B cell (primary cell): ENCODE data around the gene SUPV3L1. TPM values are rescaled to one million over a fixed set of nuclear protein-coding genes. Genes with fewer than 3 reads are reported as not detected.

Experiments
- ATAC-seq: fragments of 200-7000 bp; cut with Tn5 transposase; one replicate; pipeline ENCODE4 v1.10.0; 2021; ENCODE audit warnings: low read depth, mild to moderate bottlenecking, moderate number of reproducible peaks, moderate library complexity
- CTCF ChIA-PET: fragments of 350-600 bp; sonication (Branson Sonifier 250); formaldehyde crosslinking; loops from one replicate; lab custom pipeline; 2021; ENCODE audit warnings: antibody characterized with exemption, inconsistent platforms; lab: Charles Lee
- POLR2A ChIA-PET: fragments of 350-600 bp; sonication (Branson Sonifier 250); formaldehyde crosslinking; loops from one replicate; lab custom pipeline; 2021; ENCODE audit warnings: antibody characterized with exemption; lab: Charles Lee
- DNase-seq: peaks from one replicate; pipeline ENCODE4 v3.0.0; 2013
- H2AFZ ChIP-seq: 2 replicates; pipeline ENCODE4 v1.6.1; 2012; ENCODE audit warnings: mild to moderate bottlenecking, low read depth, low read length; ENCODE audit not compliant: insufficient read depth, poor library complexity, severe bottlenecking
- H3K27ac ChIP-seq, 2 donors: 1 replicate in 1 of 2; 2 replicates in 1 of 2; pipeline ENCODE4 v1.5.1; 2012 to 2013; ENCODE audit warnings: low read length in 2 of 2, mild to moderate bottlenecking in 2 of 2, moderate library complexity in 1 of 2
- H3K27me3 ChIP-seq, 4 experiments: fragments of 200-600 bp in 1 of 4; sonication (generic) in 1 of 4; replicated peaks in 1 of 4; 1 replicate in 2 of 4; 2 replicates in 2 of 4; pipeline versions ENCODE4 v1.6.1 to v1.7.0; 2013 to 2016; ENCODE audit warnings: low read length in 3 of 4, mild to moderate bottlenecking in 2 of 4, mixed read lengths in 1 of 4, moderate library complexity in 1 of 4; ENCODE audit not compliant: insufficient read depth in 4 of 4, control insufficient read depth in 3 of 4; ENCODE audit errors: control extremely low read depth in 1 of 4
- H3K36me3 ChIP-seq, 2 experiments: replicated peaks in 1 of 2; 1 replicate in 1 of 2; 2 replicates in 1 of 2; pipeline versions ENCODE4 v1.6.1 to v1.7.1; 2013; ENCODE audit warnings: low read length in 1 of 2; ENCODE audit not compliant: insufficient read depth in 2 of 2, control insufficient read depth in 1 of 2; ENCODE audit errors: control extremely low read depth in 1 of 2, extremely low read depth in 1 of 2
- H3K4me1 ChIP-seq, 2 donors: fragments of 200-600 bp in 1 of 2; sonication (generic) in 1 of 2; 1 replicate in 1 of 2; 2 replicates in 1 of 2; pipeline versions ENCODE4 v1.5.1 to v1.6.1; 2013 to 2017; ENCODE audit warnings: low read length in 2 of 2; ENCODE audit not compliant: control insufficient read depth in 2 of 2, insufficient read depth in 2 of 2
- H3K4me2 ChIP-seq: replicated peaks from 2 replicates; pipeline ENCODE3; 2012; ENCODE audit warnings: mild to moderate bottlenecking, low read depth, low read length; ENCODE audit not compliant: poor library complexity, severe bottlenecking
- H3K4me3 ChIP-seq, 5 experiments: fragments of 200-600 bp in 1 of 5; sonication (generic) in 1 of 5; 1 replicate in 3 of 5; 2 replicates in 2 of 5; pipeline versions ENCODE4 v1.5.1 to v1.7.0; 2011 to 2016; ENCODE audit warnings: low read length in 4 of 5, mild to moderate bottlenecking in 4 of 5, low read depth in 2 of 5, control low read depth in 1 of 5, moderate library complexity in 1 of 5; ENCODE audit not compliant: insufficient read depth in 1 of 5; ENCODE audit errors: control extremely low read depth in 1 of 5, extremely low read depth in 1 of 5
- H3K79me2 ChIP-seq: fragments of 200-600 bp; sonication (generic); one replicate; pipeline ENCODE4 v1.6.0; 2016; ENCODE audit warnings: low read length; ENCODE audit not compliant: control insufficient read depth, insufficient read depth
- H3K9ac ChIP-seq: fragments of 200-600 bp; sonication (generic); 2 replicates; pipeline ENCODE4 v1.6.1; 2017; ENCODE audit warnings: mild to moderate bottlenecking, low read length, moderate library complexity
- H3K9me3 ChIP-seq, 3 donors: one replicate each; pipeline versions ENCODE4 v1.6.1 to v1.7.1; 2013; ENCODE audit warnings: low read length in 2 of 3; ENCODE audit not compliant: control insufficient read depth in 2 of 3, insufficient read depth in 1 of 3; ENCODE audit errors: control extremely low read depth in 1 of 3
- H4K20me1 ChIP-seq: 2 replicates; pipeline ENCODE4 v1.6.0; 2012; ENCODE audit warnings: mild to moderate bottlenecking, low read length; ENCODE audit not compliant: insufficient read depth, control insufficient read depth, poor library complexity, severe bottlenecking
- H3K27ac Mint-ChIP-seq: one replicate; pipeline ENCODE4 v1.8.0; 2021; ENCODE audit warnings: mixed read lengths
- H3K27me3 Mint-ChIP-seq: one replicate; pipeline ENCODE4 v1.8.0; 2021; ENCODE audit warnings: mixed read lengths
- H3K4me1 Mint-ChIP-seq: one replicate; pipeline ENCODE4 v1.8.0; 2021; ENCODE audit warnings: mixed read lengths
- H3K4me3 Mint-ChIP-seq: one replicate; pipeline ENCODE4 v1.8.0; 2021; ENCODE audit warnings: mixed read lengths
- H3K9me3 Mint-ChIP-seq: one replicate; pipeline ENCODE4 v1.8.0; 2022; ENCODE audit warnings: mixed read lengths; ENCODE audit not compliant: insufficient read depth
- CTCF ChIP-seq: fragments of 200-600 bp; IDR thresholded peaks from one replicate; pipeline ENCODE4 v1.8.0; 2022; ENCODE audit warnings: antibody characterized with exemption, mild to moderate bottlenecking
- EZH2 ChIP-seq: IDR thresholded peaks from 2 replicates; pipeline ENCODE4 v1.6.1; 2012; ENCODE audit warnings: borderline replicate concordance, low read depth, mild to moderate bottlenecking, moderate library complexity, low read length; ENCODE audit not compliant: insufficient read depth, poor library complexity, severe bottlenecking
- whole genome bisulfite sequencing: methylation state at CpG from one replicate; pipeline ENCODE4 v1.1.5; 2013; ENCODE audit warnings: missing lambda C conversion rate; ENCODE audit not compliant: insufficient coverage; 5-methylcytosine and 5-hydroxymethylcytosine counted together
- intact Hi-C: fragments of 100-400 bp; cut with micrococcal nuclease; formaldehyde crosslinking; loops from one replicate; pipeline ENCODE4 v1.10.0; 2022
- polyA plus RNA-seq: library from polyadenylated mRNA; depleted of rRNA; stranded (reverse); fragments of >200 nt; gene quantifications from 2 replicates; pipeline ENCODE4 v1.2.3, GENCODE V29; 2012
- total RNA-seq, 2 donors: library from RNA; stranded (reverse); fragments of 120-200 nt in 1 of 2; gene quantifications; 1 replicate in 1 of 2; 2 replicates in 1 of 2; pipeline versions ENCODE4 v1.2.3 to v1.2.4, GENCODE V29; 2013 to 2022

The SUPV3L1 gene
- total and polyA plus RNA-seq, 2 donors (not counting 1 experiment from before 2014, with no cell fraction given), result 33.6 to 37.1 TPM

DNA sequence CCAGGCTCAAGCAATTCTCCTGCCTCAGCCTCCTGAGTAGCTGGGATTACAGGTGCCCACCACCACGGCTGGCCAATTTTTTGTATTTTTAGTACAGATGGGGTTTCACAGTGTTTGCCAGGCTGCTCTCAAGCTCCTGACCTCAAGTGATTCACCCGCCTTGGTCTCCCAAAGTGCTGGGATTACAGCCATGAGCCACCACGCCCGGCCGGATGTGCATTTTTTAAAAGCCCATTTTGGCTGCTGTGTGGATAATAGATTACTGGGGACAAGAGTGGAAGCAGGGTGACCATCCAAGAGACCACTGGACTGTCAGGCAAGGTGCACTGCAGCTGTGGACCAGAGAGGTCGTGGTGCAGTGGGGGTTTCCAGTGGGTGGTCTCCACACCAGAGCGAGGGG lies 61.5 kb downstream of the SUPV3L1 start:
- no peaks in the 10 kb centered on the region for H3K9me3 ChIP-seq
- ATAC-seq, result no peak
- H2AFZ ChIP-seq, result no peak overlapping the region
- POLR2A ChIA-PET, result no interaction called here
- Mint-ChIP-seq H3K27me3 (no peaks in the 10 kb centered on the region), H3K4me3 (no peak overlapping the region), H3K27ac (no peak overlapping the region), H3K9me3 (no peaks in the 10 kb centered on the region), H3K4me1 (no peaks in the 10 kb centered on the region)
- H3K4me1 ChIP-seq, result peaks cover 0 to 3% of the 10 kb centered on the region in 2 donors
- H3K27me3 ChIP-seq, result no peaks in the 10 kb centered on the region
- intact Hi-C loops, result no loop called here
- CTCF ChIA-PET, result interaction anchor here (1.9 to 13.2 kb wide), 2 partner anchors 13 to 150 kb away, joined by 7 to 281 read pairs; no protein-coding TSS in a partner anchor
- H4K20me1 ChIP-seq, result no peaks in the 10 kb centered on the region
- H3K4me3 ChIP-seq, result no peak overlapping the region
- H3K36me3 ChIP-seq, result no peaks in the 10 kb centered on the region
- no peaks in the 10 kb centered on the region for H3K79me2 ChIP-seq
- no peak for TF ChIP-seq EZH2
- no peak for TF ChIP-seq CTCF
- H3K27ac ChIP-seq, result no peak overlapping the region
- WGBS, result 93% methylated on average over 6 of the region's 7 CpGs
- H3K9ac ChIP-seq, result no peak overlapping the region
- no peak overlapping the region for H3K4me2 ChIP-seq
- DNase-seq, result no peak

GRCh38 chr10:69242040-69242851 lies 62.2 kb downstream of the SUPV3L1 start:
- intact Hi-C loops, result no loop called here
- no peak overlapping the region for H3K9ac ChIP-seq
- H4K20me1 ChIP-seq, result no peaks in the 10 kb centered on the region
- no peaks in the 10 kb centered on the region for H3K27me3 ChIP-seq
- H3K4me2 ChIP-seq, result no peak overlapping the region
- no peaks in the 10 kb centered on the region for H3K79me2 ChIP-seq
- POLR2A ChIA-PET, result interaction anchor here (0.5 kb wide), 1 partner anchor 925 kb away, joined by 3 read pairs; no protein-coding TSS in a partner anchor
- no peak overlapping the region for H2AFZ ChIP-seq
- CTCF ChIA-PET, result interaction anchor here (1.4 to 13.2 kb wide), 3 partner anchors 13 to 166 kb away, joined by 5 to 281 read pairs (median 7); no protein-coding TSS in a partner anchor
- H3K36me3 ChIP-seq, result no peaks in the 10 kb centered on the region
- peaks cover 0 to 3% of the 10 kb centered on the region in 2 donors for H3K4me1 ChIP-seq
- H3K9me3 Mint-ChIP-seq, result no peaks in the 10 kb centered on the region
- ATAC-seq (no peak), DNase-seq (no peak)
- TF ChIP-seq EZH2 (no peak), CTCF (no peak)
- no peak overlapping the region for H3K4me3 ChIP-seq
- H3K4me3 Mint-ChIP-seq, result no peak overlapping the region
- H3K27ac ChIP-seq, result no peak overlapping the region
- H3K27ac Mint-ChIP-seq, result no peak overlapping the region
- no peaks in the 10 kb centered on the region for H3K4me1 Mint-ChIP-seq
- no peaks in the 10 kb centered on the region for H3K9me3 ChIP-seq
- no peaks in the 10 kb centered on the region for H3K27me3 Mint-ChIP-seq
- 97% methylated on average over 8 of the region's 11 CpGs for WGBS
